HFF-Myc (cell line): ENCODE data around the gene ZNF500.

Experiments used
- DNase-seq: peaks from one replicate; pipeline ENCODE4 v3.0.0-alpha.2; 2011; ENCODE audit warnings: low read depth; ENCODE audit errors: extremely low read depth
- H3K4me3 ChIP-seq: replicated peaks from 2 replicates; pipeline ENCODE4 v1.5.1; 2011; ENCODE audit warnings: low read depth, mild to moderate bottlenecking, control low read depth, low read length
- TF ChIP-seq, protein P1 (sequence below): IDR thresholded peaks from 2 replicates; pipeline ENCODE4 v1.5.1; 2012; ENCODE audit warnings: mild to moderate bottlenecking, low read depth, low read length, control low read depth; ENCODE audit errors: missing control alignments

Gene ZNF500

DNA sequence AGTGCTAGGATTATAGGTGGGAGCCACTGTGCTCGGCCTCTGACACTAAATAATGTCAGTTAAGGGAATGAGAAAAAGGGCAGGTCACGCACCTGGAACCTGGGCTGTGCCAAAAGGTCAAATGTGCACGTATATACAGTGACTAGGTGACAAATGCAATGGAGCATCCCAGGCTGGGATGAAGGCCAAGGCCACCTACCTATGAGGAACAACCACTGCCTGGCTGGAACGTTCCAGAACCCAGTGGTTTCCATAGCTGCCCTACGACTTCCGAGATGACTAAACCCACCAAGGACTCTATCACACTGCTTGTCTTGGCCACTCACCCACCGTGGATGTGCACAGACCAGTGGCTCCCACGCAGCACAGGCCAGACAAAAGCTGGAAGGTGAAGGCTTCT is 16.1 kb downstream of the ZNF500 start:
- DNase-seq: no peak
- no peak overlapping the region for H3K4me3 ChIP-seq
- TF ChIP-seq, protein P1, sequence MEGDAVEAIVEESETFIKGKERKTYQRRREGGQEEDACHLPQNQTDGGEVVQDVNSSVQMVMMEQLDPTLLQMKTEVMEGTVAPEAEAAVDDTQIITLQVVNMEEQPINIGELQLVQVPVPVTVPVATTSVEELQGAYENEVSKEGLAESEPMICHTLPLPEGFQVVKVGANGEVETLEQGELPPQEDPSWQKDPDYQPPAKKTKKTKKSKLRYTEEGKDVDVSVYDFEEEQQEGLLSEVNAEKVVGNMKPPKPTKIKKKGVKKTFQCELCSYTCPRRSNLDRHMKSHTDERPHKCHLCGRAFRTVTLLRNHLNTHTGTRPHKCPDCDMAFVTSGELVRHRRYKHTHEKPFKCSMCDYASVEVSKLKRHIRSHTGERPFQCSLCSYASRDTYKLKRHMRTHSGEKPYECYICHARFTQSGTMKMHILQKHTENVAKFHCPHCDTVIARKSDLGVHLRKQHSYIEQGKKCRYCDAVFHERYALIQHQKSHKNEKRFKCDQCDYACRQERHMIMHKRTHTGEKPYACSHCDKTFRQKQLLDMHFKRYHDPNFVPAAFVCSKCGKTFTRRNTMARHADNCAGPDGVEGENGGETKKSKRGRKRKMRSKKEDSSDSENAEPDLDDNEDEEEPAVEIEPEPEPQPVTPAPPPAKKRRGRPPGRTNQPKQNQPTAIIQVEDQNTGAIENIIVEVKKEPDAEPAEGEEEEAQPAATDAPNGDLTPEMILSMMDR: no peak

DNA sequence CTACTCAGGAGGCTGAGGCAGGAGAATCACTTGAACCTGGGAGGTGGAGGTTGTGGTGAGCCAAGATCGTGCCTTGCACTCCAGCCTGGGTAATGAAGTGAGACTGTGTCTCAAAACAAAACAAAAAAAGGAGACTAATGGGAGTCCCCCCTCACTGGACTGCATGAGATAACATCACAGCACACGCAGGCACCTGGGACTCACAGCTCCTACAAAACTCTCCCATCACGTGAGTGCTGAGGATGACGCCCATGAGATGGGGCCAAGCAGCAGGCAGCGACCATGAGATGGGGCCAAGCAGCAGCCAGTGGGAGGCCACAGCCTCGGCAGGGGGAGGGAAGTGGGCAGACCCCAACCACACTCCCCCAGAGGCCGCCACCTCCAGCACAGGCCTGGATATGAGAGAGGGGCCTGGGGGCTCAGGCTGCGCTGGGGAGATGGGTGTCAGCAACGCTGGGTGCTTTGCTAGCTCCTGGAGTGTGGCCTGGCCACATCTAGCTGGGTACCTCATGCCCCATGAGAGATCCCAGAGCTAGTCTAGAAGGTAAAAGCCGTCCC is 17.2 kb downstream of the ZNF500 start:
- TF ChIP-seq, protein P1: no peak
- no peak for DNase-seq
- H3K4me3 ChIP-seq: no peak overlapping the region

DNA sequence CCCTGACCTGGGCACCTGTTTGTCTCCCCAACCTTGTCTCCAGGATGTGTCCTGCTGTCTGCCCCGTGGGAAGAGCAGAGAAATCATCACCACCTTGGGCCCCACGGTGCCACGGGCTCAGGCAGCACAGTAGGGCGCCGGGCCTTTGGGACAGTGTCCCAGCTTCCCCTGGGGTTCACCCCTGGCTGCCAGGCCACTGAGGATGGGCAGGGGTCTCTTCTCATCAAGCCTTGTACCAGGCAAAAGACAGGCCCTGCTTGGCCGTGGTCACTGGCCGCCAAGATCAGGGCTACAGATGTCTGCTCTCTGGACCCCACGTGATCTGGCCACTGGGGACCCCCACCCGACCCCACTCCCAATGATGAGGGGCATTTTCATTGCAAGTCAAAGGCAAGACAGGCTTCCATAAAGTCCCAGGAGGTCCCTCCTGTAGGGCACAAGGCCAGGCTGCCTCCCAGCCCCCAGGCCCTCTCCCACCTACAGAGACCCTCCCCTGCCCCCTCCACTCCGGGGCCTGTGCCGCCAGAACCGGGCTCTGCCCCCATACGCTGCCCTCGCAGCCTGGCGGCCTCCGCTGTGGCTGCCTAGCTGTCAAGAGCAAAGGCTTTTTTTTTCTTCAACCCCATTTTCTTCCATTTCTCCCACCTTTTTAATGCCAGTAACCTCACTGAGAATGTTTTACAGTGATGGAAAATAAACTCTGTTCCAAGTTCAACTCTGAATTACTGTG is 18.1 kb downstream of the ZNF500 start:
- TF ChIP-seq, protein P1: no peak
- H3K4me3 ChIP-seq: no peak overlapping the region
- no peak for DNase-seq

DNA sequence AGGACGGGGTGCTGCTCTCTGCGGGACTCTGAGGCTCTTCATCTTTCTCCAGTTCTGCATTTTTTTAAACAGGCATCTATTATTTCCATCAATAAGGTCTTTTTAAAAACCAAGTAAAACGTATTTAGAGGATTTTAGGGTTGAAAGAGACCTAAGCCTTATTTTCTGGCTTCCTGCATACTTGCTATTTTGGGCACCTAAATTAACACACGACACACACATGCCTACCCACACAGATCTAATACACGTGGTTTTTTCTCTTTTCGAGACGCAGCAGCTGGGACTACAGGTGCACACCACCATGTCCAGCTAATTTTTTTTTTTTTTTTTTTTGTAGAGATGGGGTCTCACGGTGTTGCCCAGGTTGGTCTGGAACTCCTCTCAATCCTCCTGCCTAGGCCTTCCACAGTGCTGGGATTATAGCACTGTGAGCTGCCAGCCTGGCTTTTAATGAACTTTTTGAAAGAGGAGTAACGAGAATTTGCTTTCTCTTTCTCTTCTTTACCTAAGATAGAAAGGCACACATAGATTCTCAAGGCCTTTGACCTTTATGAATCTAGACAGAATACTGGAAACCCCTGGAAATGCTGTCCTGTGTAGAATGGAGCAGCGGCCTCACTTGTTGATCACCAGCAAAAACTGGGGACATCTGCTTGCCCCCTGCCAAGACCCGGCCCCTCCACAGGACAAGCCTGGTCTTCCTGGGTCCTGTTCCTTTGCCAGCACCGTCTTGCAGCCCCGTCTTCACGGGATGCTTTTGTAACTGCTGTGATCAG is 18.9 kb downstream of the ZNF500 start:
- DNase-seq: no peak
- no peak overlapping the region for H3K4me3 ChIP-seq
- TF ChIP-seq, protein P1: no peak

DNA sequence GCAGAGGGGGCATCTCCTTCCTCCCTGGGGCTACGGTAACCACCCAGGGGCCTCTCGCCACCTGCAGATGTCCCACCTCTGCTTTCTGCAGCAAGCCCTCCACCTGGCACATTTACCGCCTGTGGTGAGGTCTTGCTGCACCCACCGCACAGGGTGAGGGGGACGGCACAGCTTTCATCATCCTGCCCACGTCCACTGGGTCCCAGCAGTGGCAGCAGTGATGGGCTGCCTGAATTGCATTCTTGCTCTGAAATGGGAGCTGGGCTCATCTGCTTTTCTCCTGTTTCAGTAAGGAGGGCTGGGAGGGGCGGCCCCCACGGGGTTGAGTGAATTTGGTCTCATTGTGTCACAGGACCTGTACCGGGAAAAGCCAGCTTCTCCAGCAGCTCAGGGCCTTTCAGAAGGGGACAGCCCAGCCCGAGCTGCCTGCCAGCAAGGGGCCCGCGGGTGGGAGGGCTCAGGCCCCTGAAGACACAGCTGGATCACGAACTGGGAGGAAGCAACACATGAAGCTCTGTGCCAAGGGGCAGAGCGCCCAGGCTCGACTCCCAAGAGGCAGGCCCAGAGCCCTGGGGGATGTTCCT is 19.9 kb downstream of the ZNF500 start:
- TF ChIP-seq, protein P1: no peak
- DNase-seq: no peak
- H3K4me3 ChIP-seq: no peak overlapping the region

DNA sequence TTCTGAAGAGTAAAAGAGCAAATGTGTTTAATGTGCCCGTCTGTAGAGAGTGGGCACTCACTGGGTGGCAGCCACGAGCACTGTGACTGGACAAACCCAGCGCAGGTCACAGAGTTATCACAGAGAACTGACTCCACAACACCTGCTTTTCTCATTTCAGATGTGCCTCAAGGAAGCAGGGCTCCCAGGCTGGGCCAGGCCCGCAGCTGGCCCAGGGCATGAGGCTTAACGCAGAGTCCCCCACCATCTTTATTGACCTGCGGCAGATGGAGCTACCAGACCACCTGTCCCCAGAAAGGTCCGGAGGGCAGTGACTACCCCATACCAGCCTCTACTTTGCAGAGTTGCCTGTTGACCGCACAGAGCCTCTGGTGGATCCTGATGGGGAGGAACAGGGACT is 20.7 kb downstream of the ZNF500 start:
- DNase-seq: no peak
- no peak overlapping the region for H3K4me3 ChIP-seq
- TF ChIP-seq, protein P1: no peak
